ENCODE results near the gene CFAP74. TPM values are rescaled to one million over a fixed set of nuclear protein-coding genes. Genes with fewer than 3 reads are reported as not detected.
"Not testable (repeated sequence)": the region's sequence is repeated elsewhere in the genome, so short reads cannot be mapped to it uniquely, and the experiment has no call there.

CFAP74 gene
- total and polyA plus RNA-seq, 8 donors, result 0.23 to 4.7 (median 2.8) TPM

DNA sequence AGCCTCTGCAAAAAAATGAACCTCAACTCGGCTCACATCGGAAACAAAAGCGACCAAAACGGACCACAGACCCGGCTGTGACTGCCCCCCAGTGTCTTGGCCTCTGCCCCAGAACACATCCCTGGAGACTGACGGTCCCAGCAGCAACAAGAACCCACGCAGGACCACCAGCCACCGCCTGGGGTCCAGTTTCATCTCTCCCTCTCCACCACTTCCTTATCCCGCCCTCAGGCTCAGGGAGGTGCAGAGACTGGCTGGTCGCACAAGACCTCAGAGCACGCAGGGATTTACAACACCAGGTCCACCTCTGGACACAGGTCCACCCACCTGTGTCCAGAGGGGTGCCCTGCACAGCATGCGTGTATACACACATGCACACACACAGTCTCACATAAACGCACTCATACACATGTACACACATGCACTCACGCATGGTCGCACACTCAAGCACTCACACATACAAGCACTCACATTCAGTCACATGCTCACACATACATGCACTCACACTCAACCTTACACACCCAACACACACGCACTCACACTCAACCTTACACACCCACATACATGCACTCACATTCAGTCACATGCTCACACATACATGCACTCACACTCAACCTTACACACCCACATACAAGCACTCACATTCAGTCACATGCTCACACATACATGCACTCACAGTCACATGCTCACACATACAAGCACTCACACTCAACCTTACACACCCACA lies 65.9 kb downstream of the CFAP74 start:
- peaks cover 0 to 20% of the 10 kb centered on the region in 2 donors for H3K27me3 ChIP-seq
- H3K4me1 ChIP-seq, result no peaks in the 10 kb centered on the region
- TF ChIP-seq, protein P1, sequence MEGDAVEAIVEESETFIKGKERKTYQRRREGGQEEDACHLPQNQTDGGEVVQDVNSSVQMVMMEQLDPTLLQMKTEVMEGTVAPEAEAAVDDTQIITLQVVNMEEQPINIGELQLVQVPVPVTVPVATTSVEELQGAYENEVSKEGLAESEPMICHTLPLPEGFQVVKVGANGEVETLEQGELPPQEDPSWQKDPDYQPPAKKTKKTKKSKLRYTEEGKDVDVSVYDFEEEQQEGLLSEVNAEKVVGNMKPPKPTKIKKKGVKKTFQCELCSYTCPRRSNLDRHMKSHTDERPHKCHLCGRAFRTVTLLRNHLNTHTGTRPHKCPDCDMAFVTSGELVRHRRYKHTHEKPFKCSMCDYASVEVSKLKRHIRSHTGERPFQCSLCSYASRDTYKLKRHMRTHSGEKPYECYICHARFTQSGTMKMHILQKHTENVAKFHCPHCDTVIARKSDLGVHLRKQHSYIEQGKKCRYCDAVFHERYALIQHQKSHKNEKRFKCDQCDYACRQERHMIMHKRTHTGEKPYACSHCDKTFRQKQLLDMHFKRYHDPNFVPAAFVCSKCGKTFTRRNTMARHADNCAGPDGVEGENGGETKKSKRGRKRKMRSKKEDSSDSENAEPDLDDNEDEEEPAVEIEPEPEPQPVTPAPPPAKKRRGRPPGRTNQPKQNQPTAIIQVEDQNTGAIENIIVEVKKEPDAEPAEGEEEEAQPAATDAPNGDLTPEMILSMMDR (IDR thresholded peaks at IDR 0.05), result no peak
- no peak overlapping the region for H3K27ac ChIP-seq
- no peaks in the 10 kb centered on the region for H3K9me3 ChIP-seq
- intact Hi-C loops (cut with DNase I), result no loop called here
- no peaks in the 10 kb centered on the region for H3K36me3 ChIP-seq
- DNase-seq (peak in 1 of 4 donors; percentile 40), ATAC-seq (no peak)
- H3K4me3 ChIP-seq, result no peak overlapping the region

DNA sequence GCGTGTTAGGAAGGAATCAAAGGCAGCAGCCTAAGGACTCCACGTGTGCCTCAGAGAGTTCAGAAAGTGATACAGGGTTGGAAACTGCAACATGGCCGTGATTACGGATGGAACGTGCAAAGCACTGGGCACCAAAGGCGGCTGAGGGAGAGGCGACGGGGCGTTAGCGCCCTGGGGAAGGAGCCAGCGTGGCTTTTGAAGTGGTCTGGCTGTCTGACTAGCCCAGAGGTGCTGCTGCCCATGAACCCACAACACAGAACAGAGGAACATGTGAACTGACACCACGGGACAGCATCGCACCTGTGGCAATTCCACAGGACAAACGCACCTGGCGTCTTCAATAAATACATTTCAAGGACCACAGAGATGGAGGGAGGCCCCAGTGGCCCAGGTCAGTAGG lies 66.5 kb downstream of the CFAP74 start:
- Histone ChIP-seq H3K27me3 (peaks cover 0 to 13% of the 10 kb centered on the region in 2 donors), H3K27ac (no peak overlapping the region), H3K9me3 (no peaks in the 10 kb centered on the region), H3K36me3 (no peaks in the 10 kb centered on the region), H3K4me3 (no peak overlapping the region), H3K4me1 (no peaks in the 10 kb centered on the region)
- ATAC-seq, result no peak
- DNase-seq, result peak in 1 of 4 donors; percentile 45
- TF ChIP-seq, protein P1 (IDR thresholded peaks at IDR 0.05), result no peak
- intact Hi-C loops (cut with DNase I), result no loop called here

DNA sequence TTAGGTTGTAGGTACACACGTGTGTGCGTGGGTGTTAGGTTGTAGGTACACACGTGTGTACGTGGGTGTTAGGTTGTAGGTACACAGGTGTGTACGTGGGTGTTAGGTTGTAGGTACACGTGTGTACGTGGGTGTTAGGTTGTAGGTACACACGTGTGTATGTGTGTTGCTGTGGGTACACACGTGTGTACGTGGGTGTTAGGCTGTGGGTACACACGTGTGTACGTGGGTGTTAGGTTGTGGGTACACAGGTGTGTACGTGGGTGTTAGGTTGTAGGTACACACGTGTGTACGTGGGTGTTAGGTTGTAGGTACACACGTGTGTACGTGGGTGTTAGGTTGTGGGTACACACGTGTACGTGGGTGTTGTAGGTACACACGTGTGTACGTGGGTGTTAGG lies 68.7 kb downstream of the CFAP74 start:
- not testable (repeated sequence) for H3K27me3 ChIP-seq, H3K36me3 ChIP-seq, ATAC-seq

DNA sequence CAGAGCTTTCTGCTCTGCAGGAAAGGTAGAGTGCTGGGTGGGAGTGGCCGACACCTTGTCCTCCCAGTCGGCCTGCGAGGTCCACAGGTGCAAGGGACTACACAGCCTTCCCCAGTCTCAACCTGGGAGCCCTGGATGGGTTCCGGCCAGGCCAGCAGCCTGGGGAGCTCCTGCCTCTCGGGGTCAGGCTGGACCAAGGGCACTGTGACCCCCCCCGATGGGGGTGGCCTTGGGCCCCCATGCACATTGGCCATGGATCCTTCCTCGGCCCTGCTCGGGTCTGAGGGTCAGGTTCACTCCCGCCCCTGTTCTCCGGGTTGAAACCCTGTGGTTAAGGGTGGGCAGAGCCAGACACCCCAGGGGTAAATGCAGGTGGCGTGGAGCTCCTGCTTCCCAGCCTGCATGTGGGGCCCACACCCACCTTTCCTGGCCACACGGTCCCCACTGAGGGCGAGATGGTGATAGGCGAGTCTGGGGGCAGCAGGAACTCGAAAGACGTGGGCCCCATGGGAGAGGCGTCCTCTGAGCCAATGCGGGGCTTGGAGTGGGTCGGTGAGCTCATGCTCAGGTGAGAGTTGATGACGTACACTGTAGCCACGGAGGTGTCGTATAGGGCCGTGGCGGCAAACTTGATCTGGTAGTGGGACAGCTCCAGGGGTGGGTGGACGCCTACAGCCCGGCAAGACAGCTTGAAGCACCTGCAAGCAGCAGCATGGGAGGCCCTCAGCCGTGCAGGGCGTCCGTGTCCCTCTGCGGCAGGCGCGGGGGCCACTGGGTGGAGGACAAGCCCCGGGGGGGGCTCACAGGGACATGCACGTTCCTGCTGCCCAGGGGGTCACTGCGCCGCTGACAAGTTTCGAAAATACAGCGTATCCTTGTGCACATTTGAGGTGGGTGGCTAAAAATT lies 73.7 kb downstream of the CFAP74 start:
- H3K4me3 ChIP-seq, result no peak overlapping the region
- no peak overlapping the region for H3K27ac ChIP-seq
- H3K4me1 ChIP-seq, result no peaks in the 10 kb centered on the region
- peaks cover 0 to 5% of the 10 kb centered on the region in 2 donors for H3K27me3 ChIP-seq
- intact Hi-C loops (cut with DNase I), result no loop called here
- peak in 1 of 4 donors; percentile 75 for DNase-seq
- ATAC-seq, result no peak
- TF ChIP-seq, protein P1 (IDR thresholded peaks at IDR 0.05), result no peak
- no peaks in the 10 kb centered on the region for H3K36me3 ChIP-seq
- no peaks in the 10 kb centered on the region for H3K9me3 ChIP-seq

More for the DNA sequence above, 68.7 kb downstream of the CFAP74 start:
- H3K4me3 ChIP-seq; H3K27ac ChIP-seq; intact Hi-C loops (cut with DNase I); H3K4me1 ChIP-seq; DNase-seq; H3K9me3 ChIP-seq: not testable (repeated sequence)

DNA sequence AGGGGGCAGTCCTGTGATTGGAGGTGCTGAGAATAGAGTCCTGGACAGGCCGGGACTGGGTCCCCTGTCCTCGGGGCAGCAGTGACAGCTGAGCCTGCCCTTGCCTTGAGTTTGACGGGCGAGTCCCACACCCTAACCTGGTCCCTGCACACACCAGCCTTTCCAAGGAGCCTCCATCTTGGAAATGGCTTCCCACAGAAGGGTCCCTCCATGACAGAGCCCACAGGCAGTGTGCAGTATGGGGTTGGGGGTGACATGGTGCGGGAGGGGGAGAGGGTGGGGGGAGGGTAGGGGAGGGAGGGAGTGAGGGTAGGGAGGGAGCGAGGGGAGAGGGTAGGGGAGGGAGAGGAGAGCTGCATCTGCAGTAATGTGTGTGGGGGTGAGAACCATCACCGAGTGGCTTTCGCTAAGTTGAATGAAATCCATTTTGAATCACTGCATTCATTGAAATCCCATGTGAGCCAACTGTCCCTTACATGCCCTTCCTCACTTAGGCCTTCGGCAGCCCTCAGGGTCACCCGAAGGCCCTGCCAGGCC lies 74.4 kb downstream of the CFAP74 start:
- Histone ChIP-seq H3K4me3 (no peak overlapping the region), H3K36me3 (no peaks in the 10 kb centered on the region)
- ATAC-seq, result no peak

More for the DNA sequence above, 74.4 kb downstream of the CFAP74 start:
- Histone ChIP-seq H3K9me3 (no peaks in the 10 kb centered on the region), H3K27ac (no peak overlapping the region), H3K27me3 (peaks cover 0 to 5% of the 10 kb centered on the region in 2 donors), H3K4me1 (no peaks in the 10 kb centered on the region)
- TF ChIP-seq, protein P1 (IDR thresholded peaks at IDR 0.05), result no peak
- intact Hi-C loops (cut with DNase I), result no loop called here
- no peak for DNase-seq
